Activated CD4-positive, alpha-beta T cell treated with anti-CD3 and anti-CD28 coated beads, Interleukin-2, amount 50 U/mL, for 16 hours (primary cell): ENCODE measurements around the gene SIPA1L3.
A peak's percentile ranks its signal among the peaks of the same experiment; 100 is the strongest.

Source experiments
- DNase-seq: peaks from one replicate; pipeline ENCODE4 v3.0.0-alpha.2; 2020

Gene SIPA1L3

DNA sequence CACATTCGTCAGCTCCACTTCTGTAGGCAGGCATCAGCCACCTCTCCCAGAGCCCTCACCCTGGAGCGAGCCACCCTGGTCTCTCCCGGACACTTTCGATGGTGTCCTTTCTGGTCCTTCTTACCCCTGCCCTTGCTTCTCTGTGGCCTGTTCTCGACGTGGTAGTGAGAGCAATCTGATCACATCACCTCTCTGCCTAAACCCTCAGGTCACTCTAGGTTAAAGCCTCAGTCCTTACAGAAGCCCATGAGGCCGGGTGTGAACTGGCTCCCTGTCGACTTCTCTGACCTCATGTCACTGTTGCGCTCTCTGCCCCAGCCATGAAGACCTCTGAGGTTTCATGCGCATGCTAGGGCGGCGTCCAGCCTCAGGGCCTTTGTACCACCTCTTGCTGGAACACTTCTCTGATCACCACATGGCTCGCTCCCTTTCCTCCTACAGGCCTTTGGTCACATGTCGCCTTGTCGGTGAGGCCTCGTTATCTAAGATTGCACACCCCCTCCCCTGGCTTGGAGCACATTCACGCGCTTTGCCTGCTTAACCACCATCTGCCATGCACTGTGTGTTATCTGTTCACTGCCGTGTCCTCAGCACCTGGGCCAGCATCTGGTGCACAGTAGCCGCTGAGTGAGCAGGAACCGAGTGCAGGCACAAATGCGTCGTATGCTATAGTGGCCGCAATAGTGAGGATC is 215.5 kb downstream of the SIPA1L3 start:
- DNase-seq: no peak

DNA sequence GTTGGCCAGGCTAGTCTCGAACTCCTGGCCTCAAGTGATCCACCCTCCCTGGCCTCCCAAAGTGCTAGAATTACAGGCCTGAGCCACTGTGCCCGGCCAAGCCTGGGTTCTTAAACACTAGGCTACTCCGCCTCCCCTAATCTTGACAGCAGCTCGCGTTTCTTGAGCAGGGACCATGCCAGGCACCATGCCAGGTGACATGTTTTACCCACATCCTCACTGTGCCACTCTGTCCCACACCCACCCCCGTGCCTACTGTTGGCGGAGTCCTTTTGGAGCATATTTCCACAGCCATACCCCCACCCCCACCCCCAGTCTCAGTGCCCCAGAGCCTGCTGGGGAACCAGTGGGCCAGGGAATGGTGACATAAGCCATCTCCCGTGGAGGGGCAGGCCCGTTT is 218.2 kb downstream of the SIPA1L3 start:
- DNase-seq: no peak

DNA sequence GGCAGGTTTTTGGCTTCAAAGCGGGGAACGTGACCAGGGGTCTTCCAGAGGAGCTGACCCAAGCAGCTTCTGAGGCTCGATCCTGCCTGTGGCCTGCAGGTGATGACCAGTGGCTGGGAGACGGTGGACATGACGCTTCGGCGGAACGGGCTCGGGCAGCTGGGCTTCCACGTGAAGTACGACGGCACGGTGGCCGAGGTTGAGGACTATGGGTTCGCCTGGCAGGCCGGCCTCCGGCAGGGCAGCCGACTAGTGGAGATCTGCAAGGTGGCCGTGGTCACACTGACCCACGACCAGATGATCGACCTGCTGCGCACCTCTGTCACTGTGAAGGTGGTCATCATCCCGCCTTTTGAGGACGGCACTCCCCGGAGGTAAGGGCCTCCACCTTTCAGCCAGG is 223.4 kb downstream of the SIPA1L3 start:
- DNase-seq: no peak

DNA sequence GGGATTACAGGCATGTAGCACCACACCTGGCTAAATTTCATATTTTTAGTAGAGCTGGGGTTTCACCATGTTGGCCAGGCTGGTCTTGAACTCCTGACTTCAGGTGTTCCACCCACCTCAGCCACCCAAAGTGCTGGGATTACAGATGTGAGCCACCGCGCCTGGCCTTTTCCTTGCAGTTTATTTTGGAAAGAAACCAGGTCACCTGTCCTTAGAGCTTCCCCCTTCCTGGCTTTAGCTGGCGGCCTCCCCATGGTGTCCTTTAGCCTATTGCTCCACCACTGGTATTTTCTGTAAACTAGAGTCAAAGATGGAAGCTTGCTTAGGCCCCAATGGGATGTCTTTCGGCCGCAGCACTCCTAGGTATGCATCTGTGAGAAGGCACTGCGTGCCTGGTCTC is 225.8 kb downstream of the SIPA1L3 start:
- DNase-seq: no peak

DNA sequence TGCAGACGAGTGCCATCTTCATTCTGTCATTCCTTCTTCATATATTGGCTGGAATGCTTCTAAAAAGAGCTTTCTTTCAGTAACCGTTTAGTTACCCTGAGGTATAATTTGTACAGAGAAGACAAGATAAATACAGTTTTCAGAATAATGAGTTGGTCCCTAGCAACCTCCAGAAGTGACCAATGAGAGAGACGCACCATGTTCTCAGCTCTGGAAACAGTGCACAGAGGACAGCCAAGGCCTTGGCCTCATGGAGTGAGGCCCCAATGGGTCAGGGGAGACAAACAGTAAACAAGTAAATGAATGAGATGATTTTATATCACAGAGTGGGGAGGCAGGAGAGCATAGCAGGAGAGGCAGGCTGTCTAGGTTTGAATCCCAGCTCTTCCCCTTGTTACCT is 226.3 kb downstream of the SIPA1L3 start:
- DNase-seq: no peak

DNA sequence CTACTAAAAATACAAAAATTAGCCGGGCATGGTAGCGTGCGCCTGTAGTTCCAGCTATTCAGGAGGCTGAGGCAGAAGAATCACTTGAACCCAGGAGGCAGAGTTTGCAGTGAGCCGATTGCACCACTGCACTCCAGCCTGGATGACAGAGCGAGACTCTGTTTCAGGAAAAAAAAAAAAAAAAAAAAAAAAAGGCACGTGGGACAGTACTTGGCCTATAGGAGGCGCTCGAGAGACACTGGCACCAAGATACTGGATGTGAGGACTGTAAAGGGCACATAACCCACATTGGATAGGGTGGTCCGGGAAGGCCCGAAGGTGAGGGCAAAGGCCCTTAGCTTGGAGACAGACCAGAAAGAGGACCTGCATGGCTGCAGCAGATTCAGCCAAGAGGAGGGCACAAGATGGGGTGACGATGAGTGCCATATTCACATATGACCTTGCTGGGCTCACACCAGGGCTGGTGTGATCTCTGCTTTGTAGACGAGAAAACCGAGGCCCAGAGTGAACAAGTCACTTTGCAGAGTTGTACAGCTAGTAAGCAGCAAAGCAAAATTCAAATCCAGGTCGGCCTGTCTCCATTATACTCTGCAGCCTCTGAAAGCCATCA is 227.6 kb downstream of the SIPA1L3 start:
- DNase-seq: peak; percentile 33

DNA sequence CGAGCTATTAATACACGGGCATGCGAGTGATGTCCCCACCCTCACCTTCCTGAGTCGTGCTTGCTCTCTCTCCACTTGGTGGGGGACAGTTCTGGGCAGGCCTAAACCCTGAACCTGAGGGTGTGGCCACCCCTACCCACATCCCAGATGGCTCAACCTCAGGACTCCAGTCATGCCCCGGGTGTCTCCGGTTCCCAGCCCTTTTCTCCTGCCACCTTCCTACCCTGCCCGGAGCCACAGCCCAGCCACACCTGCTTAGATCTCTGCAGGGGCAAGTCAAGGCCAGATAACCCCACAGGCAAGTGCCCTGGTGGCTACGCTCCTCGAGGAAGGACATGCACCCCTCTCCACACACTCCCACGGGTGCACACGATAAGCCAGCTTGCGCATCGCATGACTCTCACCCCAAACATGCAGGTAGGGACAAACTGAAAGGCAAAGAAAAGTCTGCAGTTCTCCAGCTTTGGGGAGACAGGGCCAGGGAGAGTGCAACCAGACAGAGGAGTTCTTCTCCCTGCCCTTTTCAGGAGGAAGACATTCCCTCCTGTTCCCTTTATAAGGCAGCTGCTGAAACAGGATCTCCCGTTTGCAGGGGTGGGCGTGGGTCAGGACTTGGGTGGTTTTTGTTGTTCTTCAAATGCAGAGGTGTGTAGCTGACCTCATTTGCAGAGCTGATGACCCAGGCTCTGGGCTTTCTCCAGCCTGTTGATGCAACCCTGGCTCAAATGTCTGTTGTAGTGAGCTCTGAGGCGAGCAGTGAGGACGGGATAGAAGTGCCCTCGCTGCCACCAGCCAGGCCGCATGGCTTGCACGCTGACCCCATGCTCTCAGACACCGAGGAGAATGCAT is 228.4 kb downstream of the SIPA1L3 start:
- DNase-seq: no peak

DNA sequence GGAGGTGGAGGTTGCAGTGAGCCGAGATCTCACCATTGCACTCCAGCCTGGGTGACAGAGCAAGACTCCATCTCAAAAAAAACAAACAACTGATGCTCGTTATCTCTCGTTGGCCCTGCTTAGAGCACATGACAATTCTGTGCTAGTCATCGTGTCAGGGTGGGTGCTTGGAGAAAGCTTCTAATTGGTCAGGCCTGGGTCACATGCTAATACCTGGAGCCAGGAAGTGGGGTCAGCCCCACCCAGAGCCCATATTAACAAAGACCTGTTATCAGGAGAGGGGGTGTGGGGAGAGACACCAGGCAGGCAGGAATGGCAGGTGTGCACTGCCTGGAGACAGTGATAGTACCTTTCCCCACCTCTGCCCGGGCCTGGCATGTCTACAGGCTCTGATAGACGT is 232.1 kb downstream of the SIPA1L3 start:
- no peak for DNase-seq

DNA sequence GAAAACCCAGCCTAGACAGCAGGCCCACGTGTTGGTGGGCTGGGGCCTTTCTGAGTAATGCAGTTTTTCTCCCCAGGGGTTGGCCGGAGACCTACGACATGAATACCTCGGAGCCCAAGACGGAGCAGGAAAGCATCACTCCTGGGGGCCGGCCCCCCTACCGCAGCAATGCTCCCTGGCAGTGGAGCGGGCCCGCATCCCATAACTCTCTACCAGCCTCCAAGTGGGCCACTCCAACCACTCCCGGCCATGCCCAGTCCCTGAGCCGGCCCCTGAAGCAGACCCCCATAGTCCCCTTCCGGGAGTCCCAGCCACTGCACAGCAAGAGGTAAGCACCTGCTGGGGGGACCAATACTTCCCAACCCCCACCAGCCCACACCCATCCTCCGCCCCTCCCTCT is 234.1 kb downstream of the SIPA1L3 start:
- no peak for DNase-seq

DNA sequence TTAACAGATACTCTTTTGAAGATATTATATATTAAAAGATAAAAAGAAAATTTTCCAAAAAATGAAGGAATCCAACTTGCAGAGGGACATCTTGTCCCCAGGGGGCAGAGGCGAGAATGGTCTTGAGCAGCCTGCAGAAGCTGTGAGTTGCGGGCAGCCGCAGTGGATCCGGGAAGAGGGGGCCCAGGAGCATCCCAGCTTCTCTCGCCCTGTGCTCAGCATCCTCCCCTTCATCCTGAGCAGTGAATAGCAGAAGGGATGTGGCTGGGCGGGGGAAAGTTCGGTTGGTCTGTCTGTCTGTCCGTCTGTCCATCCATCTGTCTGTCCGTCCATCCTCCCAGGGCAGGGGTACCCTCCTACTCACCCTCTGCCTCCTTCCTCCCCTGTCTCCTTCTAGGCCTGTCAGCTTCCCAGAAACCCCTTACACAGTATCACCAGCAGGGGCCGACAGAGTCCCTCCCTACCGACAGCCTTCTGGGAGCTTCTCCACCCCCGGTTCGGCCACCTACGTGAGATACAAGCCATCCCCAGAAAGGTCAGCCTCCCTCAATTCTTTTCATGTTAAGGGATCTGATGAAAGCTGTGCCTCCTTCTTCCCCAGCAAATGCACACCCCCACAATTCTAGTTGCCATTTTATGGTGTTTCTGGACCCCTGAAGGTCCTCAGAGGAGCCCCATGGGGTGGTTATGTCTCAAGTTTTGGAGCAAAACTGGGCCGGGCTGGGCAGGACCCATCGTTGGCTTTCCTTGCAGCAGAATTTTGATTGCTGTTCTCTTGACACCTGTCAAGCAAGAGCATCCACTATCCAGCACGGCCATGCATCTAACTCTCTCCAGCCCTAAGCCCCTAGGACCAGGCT is 235.4 kb downstream of the SIPA1L3 start:
- DNase-seq: peak; percentile 50

DNA sequence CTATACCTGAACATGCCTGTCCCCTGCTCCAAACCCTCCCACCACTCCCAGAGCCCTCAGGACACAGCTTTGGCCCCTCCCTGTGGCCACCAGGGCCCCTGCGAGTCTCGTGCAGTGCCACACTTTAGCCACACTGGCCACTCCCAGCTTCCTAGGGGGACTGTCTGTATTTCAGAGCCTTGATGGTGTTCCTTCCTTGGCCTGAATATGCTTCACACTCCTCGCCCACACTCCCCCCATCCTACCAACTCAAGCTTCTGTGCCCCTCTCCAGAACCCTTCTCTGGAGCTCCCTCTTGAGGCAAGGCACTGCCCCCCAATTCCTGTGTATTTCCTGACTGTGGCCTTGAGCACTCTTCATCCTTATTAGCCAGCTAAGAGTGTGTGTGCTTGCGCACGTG is 236.8 kb downstream of the SIPA1L3 start:
- no peak for DNase-seq

DNA sequence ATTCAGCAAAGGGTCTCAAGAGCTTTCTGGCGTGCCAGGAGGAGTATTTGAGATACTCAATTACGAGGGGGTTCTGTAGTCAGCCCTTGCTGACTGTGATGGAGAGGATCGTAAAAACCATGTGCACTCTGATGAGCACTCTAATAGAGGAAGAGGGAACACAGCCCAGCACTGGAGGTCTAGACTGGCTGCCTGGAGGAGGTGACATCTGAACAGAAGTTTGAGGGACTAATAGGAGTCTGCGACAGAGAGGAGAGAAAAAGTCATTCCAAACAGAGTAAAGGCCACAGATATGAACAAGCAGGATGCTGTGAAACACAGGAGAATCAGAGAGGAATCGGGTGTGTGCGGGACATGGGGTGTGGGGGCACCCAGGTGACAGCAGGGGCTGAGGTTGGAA is 237.7 kb downstream of the SIPA1L3 start:
- no peak for DNase-seq

DNA sequence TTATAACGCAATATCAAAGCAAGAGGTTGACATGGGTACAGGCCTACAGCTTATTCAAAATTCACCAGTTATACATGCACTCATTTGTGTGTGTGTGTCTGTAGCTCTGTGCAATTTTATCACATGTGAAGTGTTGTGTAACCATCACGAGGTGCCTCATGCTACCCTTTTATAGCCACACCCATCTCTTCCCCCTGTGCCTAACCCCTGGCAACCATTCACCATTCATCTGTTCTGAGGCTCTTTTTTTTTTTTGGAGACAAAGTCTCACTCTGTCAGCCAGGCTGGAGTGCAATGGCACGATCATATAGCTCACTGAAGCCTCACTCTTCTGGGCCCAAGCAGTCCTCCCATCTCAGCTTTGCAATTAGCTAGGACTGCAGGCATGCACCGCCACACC is 238.6 kb downstream of the SIPA1L3 start:
- no peak for DNase-seq

DNA sequence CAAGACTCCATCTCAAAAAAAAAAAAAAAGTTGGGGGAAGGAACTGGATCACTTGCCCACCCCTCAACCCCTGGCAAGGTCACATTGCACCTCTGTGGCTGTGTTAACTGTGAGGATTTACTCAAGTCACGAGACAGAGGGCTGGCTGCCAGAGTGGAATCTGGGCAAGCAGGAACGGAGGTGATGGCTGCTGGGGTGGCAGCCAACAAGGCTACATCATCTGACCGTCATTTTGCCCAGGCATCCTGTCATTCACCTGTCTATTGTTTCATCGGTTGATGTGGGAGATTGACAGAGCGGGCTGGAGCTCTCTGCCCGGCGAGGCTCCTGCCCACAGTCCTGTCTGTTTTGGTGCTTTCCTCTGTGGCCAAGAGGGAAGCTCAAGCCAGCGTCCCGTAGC is 241.3 kb downstream of the SIPA1L3 start:
- DNase-seq: no peak

DNA sequence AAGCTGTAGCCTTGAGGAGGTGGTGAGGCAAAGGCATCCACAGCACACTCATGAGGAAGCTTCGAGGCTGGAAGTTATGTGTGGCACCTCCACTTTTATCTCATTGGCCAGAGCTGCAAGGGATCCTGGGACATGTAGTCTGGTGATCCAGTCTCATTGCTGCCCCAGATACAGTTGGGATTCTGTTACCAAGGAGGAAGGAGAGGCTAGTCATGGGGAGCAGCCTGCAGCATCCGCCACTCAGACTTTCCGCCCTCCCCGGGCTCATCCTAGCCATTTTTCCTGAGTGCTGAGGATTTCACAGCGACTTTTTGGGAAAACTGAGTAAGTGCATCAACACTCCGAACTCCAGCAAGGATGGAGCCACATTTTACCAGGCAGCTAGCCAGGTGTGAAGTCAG is 242.7 kb downstream of the SIPA1L3 start:
- DNase-seq: no peak

DNA sequence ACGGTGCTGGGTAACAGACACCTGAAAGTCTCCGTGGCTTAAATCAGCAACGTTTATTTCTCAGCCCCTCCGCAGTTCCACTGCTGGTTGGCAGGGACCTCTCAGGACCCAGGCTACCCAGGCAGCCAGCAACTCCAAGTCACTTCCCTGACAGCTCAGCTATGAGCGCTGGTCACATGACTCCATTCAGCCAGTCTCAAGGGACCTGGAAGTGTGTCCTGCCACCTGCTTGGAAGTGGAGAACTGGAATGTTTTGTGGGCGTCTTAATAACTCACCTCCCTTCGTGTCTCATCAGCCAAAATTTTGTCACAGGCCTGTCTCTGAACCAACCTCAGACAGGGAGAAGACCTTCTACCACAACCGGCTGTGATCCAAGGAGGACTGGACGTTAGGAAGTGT is 244.2 kb downstream of the SIPA1L3 start:
- DNase-seq: no peak

DNA sequence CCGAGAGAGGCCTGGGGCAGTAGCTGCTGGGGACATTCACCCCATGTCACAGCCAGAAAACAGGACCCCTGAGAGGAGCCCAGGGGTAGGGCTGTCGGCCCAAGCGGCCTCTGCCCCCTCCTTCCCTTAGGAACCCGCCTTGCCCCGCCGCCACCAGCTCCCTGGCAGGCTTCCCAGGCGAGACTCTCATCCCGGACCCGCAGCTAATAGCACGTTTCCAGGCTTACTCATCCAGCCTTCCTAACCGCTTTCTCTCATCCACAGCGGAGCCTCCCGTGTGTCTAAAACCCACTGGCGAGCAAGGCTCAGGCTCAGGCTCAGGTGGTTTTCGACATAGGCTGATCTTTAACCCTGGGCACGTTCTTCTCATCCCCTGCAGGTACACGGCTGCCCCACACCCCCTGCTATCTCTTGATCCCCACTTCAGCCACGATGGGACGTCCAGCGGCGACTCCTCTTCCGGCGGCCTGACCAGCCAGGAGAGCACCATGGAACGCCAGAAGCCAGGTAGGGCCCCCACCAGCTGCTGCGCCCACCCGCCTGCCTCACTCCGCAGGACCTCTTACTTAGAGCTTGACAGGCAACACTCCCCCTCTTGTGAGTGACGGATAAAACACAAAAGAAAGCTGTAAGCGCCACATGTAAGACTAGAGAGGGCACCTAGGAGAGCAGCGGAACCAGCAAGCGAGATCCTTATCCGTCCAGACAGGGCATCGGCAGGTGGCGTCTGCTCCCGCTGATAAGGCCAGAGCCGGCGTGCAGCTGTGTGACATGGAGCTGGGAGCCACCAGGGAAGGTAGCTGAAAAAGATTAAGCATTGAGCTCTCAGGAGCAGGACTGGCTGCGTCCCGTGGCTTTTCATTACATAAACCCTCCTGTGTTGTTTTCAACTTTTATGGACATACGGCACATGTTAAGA is 245.7 kb downstream of the SIPA1L3 start:
- no peak for DNase-seq

DNA sequence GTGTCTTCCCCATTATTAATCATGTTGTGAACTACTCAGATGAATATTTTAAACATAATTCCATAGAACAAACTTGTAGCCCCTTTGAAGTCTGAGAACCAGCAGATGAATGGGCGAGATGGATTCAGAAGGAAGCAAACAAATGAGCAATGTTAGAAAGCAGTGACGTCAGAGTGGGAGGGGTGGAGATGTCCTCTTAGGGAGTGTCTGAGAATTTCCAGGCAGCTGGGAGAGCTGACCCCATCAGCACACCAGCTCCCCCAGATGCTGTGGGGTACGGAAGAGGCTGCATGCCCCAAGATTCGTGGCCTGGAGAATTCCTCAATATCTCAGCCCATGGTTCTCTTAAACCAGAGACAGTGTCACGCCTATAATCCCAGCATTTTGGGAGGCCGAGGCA is 248.4 kb downstream of the SIPA1L3 start:
- no peak for DNase-seq

DNA sequence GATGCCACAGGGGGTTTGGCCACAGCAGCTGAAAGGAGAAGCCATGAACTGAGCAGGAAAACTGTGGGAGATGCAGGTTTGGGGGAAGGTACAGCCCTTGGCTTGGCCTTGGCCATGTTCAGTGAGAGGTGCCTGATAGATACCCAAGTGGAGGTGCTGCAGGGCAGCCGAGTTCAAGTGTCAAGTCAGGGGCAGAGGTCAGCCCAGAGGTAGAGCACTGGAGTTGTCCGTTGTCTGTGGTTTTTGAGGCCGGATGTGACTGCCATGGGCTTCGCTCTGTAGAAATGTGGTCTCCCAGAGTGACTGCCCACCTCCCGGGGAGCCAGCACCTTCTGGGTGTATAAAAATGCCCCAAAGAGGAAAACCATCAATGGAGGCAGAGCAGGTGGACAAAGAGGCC is 251.7 kb downstream of the SIPA1L3 start:
- DNase-seq: no peak

DNA sequence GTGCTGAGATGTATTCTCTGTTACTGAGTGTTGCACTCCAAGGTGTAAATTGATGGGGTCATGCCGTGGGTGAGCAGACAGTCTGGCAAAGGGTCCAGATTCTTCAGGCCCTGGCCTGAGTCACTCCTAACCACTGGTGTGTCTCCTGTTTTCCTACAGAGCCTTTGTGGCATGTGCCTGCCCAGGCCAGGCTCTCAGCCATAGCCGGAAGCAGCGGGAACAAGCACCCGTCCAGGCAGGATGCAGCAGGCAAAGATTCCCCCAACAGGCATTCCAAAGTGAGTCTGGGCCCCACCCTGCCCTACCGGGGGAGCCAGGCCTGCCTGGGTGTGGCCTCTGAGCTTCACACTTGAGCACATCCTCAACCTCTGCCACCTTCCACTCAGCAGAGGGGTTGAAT is 255.1 kb downstream of the SIPA1L3 start:
- no peak for DNase-seq

DNA sequence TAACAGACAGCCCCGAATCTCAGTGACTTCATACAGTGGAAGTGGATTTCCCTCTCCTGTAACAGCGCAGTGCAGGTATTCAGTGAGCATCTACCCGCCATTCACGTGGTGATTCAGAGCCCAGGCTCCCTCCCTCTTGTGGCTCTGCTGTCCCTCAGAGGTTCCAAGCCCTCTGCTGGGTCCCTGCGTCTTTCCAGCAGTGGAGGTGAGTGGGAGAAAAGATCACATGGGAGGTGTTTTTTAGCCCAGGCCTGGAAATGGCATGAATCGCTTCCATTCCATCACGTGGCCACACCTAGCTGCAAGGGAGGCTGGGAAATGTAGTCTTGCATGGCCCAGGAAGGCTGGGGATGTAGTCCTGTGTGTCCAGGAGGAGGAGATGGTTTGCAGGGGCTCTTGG is 255.6 kb downstream of the SIPA1L3 start:
- DNase-seq: no peak
